Sigmoid colon (tissue), 4 donors: ENCODE data around the gene DCK.

Source experiments
- CTCF ChIP-seq, 4 experiments: fragments of 450-650 bp in 3 of 4; fragments of 200-600 bp in 1 of 4; IDR thresholded peaks; one replicate each; pipeline ENCODE4 v1.5.1; 2016 to 2019; ENCODE audit warnings: antibody characterized with exemption in 4 of 4, mild to moderate bottlenecking in 3 of 4, moderate library complexity in 2 of 4
- POLR2A ChIP-seq, 2 donors: fragments of 450-650 bp; IDR thresholded peaks; one replicate each; pipeline ENCODE4 v1.6.1; 2016; ENCODE audit warnings: antibody characterized with exemption in 2 of 2, mild to moderate bottlenecking in 2 of 2, moderate library complexity in 2 of 2
- POLR2AphosphoS5 ChIP-seq, 4 donors: sonication (generic); formaldehyde crosslinking; IDR thresholded peaks; one replicate each; pipeline ENCODE4 v1.6.1; 2017; ENCODE audit warnings: antibody characterized with exemption in 4 of 4

DNA sequence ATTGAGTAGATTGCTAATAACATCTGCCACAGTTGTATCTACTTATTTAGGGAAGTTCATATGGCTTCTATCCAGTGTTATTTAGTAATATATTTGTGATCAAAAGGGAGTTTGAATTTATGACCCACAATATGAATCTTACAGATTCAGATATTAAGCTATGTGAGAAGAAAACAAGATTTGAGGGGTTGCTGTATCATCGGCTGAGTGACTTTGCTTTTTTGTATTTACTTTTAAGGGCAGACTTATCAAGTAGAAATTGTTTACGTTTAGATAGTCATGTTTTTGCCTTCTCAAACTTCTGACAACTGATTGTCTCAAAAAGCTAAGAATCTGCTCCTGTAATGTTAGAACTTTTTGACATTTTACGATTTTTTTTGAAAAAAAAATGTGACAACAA is 17.2 kb upstream of the DCK start:
- TF ChIP-seq POLR2AphosphoS5 (IDR thresholded peaks at IDR 0.05) (no peak), POLR2A (IDR thresholded peaks at IDR 0.05) (no peak), CTCF (IDR thresholded peaks at IDR 0.05) (no peak)
